HL-60 (cell line): Measurements from ENCODE around the gene KIRREL2.
A peak's percentile ranks its signal among the peaks of the same experiment; 100 is the strongest.

Experiments used
- DNase-seq, 2 experiments: peaks; one replicate each; pipeline ENCODE4 v3.0.0-alpha.2; 2010 to 2020; ENCODE audit warnings: low read depth in 1 of 2, low spot score in 1 of 2
- H3K27ac ChIP-seq: fragments of 250-450 bp; sonication (Bioruptor Pico); replicated peaks from 2 replicates; pipeline ENCODE4 v1.5.1; 2020; ENCODE audit warnings: mild to moderate bottlenecking, moderate library complexity
- H3K27me3 ChIP-seq: fragments of 250-450 bp; sonication (Bioruptor Pico); 2 replicates; pipeline ENCODE4 v1.5.1; 2021; ENCODE audit warnings: mild to moderate bottlenecking, moderate library complexity; ENCODE audit not compliant: insufficient read depth, poor library complexity, severe bottlenecking
- H3K4me3 ChIP-seq: replicated peaks from 2 replicates; pipeline ENCODE4 v1.5.1; 2011; ENCODE audit warnings: mild to moderate bottlenecking, control low read depth, low read length; ENCODE audit not compliant: insufficient read depth
- GABPA ChIP-seq: IDR thresholded peaks from 2 replicates; pipeline ENCODE4 v1.6.1; 2012; ENCODE audit warnings: low read depth
- POLR2AphosphoS5 ChIP-seq: IDR thresholded peaks from 2 replicates; pipeline ENCODE4 v1.6.1; 2012; ENCODE audit warnings: low read depth
- SPI1 ChIP-seq: IDR thresholded peaks from 2 replicates; pipeline ENCODE4 v1.6.1; 2012; ENCODE audit warnings: low read depth, mild to moderate bottlenecking, borderline replicate concordance
- TF ChIP-seq, protein P1 (sequence below): IDR thresholded peaks from one replicate; pipeline ENCODE4 v1.5.1; 2011; ENCODE audit warnings: low read length, control low read depth, inconsistent platforms; ENCODE audit not compliant: insufficient read depth
- TF ChIP-seq, protein P2 (sequence below): IDR thresholded peaks from 2 replicates; pipeline ENCODE4 v1.6.1; 2012; ENCODE audit warnings: low read depth; ENCODE audit not compliant: insufficient replicate concordance

The KIRREL2 gene

DNA sequence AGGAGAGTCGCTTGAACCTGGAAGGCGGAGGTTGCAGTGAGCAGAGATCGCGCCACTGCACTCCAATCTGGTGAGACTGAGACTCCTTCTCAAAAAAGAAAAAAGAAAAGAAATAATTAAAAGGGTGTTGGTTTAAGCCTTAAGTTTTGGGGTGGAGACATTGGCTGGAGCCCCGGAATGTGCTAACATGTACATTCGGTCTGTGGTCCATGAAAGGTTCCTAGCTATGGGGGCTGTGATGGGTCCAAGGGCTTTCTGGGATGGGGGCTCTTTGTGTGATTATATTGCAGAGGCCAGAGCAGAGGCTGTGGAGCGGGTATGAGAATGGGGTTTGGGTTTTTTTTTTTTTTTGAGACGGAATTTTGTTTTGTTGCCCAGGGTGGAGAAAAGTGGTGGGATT, 29.2 kb downstream of the KIRREL2 start:
- Histone ChIP-seq H3K27ac (no peak overlapping the region), H3K27me3 (no peaks in the 10 kb centered on the region), H3K4me3 (no peak overlapping the region)
- no peak for TF ChIP-seq POLR2AphosphoS5
- TF ChIP-seq, protein P1, sequence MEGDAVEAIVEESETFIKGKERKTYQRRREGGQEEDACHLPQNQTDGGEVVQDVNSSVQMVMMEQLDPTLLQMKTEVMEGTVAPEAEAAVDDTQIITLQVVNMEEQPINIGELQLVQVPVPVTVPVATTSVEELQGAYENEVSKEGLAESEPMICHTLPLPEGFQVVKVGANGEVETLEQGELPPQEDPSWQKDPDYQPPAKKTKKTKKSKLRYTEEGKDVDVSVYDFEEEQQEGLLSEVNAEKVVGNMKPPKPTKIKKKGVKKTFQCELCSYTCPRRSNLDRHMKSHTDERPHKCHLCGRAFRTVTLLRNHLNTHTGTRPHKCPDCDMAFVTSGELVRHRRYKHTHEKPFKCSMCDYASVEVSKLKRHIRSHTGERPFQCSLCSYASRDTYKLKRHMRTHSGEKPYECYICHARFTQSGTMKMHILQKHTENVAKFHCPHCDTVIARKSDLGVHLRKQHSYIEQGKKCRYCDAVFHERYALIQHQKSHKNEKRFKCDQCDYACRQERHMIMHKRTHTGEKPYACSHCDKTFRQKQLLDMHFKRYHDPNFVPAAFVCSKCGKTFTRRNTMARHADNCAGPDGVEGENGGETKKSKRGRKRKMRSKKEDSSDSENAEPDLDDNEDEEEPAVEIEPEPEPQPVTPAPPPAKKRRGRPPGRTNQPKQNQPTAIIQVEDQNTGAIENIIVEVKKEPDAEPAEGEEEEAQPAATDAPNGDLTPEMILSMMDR, result no peak
- no peak for TF ChIP-seq SPI1
- TF ChIP-seq GABPA, result no peak
- TF ChIP-seq, protein P2, sequence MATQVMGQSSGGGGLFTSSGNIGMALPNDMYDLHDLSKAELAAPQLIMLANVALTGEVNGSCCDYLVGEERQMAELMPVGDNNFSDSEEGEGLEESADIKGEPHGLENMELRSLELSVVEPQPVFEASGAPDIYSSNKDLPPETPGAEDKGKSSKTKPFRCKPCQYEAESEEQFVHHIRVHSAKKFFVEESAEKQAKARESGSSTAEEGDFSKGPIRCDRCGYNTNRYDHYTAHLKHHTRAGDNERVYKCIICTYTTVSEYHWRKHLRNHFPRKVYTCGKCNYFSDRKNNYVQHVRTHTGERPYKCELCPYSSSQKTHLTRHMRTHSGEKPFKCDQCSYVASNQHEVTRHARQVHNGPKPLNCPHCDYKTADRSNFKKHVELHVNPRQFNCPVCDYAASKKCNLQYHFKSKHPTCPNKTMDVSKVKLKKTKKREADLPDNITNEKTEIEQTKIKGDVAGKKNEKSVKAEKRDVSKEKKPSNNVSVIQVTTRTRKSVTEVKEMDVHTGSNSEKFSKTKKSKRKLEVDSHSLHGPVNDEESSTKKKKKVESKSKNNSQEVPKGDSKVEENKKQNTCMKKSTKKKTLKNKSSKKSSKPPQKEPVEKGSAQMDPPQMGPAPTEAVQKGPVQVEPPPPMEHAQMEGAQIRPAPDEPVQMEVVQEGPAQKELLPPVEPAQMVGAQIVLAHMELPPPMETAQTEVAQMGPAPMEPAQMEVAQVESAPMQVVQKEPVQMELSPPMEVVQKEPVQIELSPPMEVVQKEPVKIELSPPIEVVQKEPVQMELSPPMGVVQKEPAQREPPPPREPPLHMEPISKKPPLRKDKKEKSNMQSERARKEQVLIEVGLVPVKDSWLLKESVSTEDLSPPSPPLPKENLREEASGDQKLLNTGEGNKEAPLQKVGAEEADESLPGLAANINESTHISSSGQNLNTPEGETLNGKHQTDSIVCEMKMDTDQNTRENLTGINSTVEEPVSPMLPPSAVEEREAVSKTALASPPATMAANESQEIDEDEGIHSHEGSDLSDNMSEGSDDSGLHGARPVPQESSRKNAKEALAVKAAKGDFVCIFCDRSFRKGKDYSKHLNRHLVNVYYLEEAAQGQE, result no peak
- no peak for DNase-seq

DNA sequence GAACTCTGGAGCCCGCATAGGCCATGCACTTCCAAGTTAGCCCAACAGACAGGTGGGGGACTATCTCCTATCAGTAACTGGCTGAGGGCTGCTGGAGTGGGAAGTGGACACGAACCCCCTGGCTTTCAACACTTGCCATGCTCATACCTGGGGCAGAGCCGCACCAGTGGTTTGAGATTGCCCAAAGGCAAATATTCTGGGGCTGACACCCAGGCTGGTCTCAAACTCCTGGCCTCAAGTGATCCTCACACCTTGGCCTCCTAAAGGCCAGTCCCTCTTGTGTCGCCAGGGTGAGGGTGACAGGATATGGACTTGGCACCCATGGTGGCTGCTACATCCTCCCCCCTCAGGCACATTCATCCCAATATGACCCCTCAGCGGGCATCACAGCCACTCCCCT, 30.5 kb downstream of the KIRREL2 start:
- Histone ChIP-seq H3K27me3 (no peaks in the 10 kb centered on the region), H3K27ac (no peak overlapping the region)
- TF ChIP-seq SPI1, result no peak
- no peak for TF ChIP-seq GABPA
- TF ChIP-seq POLR2AphosphoS5, result peak; percentile 53
- TF ChIP-seq, protein P1, result no peak

DNA sequence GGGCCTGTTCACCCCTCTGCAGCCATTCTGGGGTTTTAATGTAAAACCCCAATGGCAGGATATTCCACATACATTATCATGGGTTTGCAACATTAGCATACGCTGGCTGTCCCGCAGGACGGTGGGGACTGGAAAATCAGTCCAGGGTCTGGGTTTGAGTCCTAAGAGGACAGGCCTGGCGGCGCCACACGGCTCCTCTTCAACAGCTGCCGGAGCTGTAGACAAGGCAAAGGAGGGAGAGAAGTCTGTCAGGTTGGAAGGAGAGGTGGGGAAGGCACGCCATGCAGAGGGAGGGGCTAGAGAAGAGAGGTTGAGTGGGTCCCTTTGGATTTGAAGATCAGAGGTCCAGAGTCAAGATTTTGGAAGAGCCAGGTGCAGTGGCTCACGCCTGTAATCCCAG, 31.7 kb downstream of the KIRREL2 start:
- H3K27ac ChIP-seq, result no peak overlapping the region
- TF ChIP-seq, protein P2, result no peak
- TF ChIP-seq, protein P1, result no peak
- TF ChIP-seq POLR2AphosphoS5 (no peak), SPI1 (no peak), GABPA (no peak)
- no peak for DNase-seq

More for the DNA sequence above, 30.5 kb downstream of the KIRREL2 start:
- DNase-seq, result no peak
- H3K4me3 ChIP-seq, result no peak overlapping the region

More for the DNA sequence above, 31.7 kb downstream of the KIRREL2 start:
- Histone ChIP-seq H3K4me3 (no peak overlapping the region), H3K27me3 (no peaks in the 10 kb centered on the region)
